Activated gamma-delta T cell (primary cell): Measurements from ENCODE around the gene ATE1.

Source experiments
- DNase-seq: peaks from one replicate; lab custom pipeline; 2025; lab: John Stamatoyannopoulos, UW

Gene ATE1

GRCh38 chr10:121879476-121879875 is 48.4 kb downstream of the ATE1 start:
- no peak for DNase-seq

- DNase-seq, result no peak
Observed at GRCh38 chr10:121873236-121873635, 54.6 kb downstream of the ATE1 start.

GRCh38 chr10:121870413-121870812 is 57.4 kb downstream of the ATE1 start:
- no peak for DNase-seq

- no peak for DNase-seq
Observed at GRCh38 chr10:121865554-121865953, 62.3 kb downstream of the ATE1 start.

- no peak for DNase-seq
Observed at GRCh38 chr10:121864653-121865052, 63.2 kb downstream of the ATE1 start.

- no peak for DNase-seq
Observed at GRCh38 chr10:121864168-121864567, 63.7 kb downstream of the ATE1 start.

GRCh38 chr10:121862649-121863048 is 65.2 kb downstream of the ATE1 start:
- DNase-seq, result no peak

GRCh38 chr10:121862042-121862441 is 65.8 kb downstream of the ATE1 start:
- DNase-seq, result no peak

GRCh38 chr10:121860810-121861209 is 67.0 kb downstream of the ATE1 start:
- no peak for DNase-seq

- DNase-seq, result no peak
Observed at GRCh38 chr10:121854809-121855445, 72.9 kb downstream of the ATE1 start.

- no peak for DNase-seq
Observed at GRCh38 chr10:121853950-121854349, 73.9 kb downstream of the ATE1 start.

GRCh38 chr10:121851786-121852185 is 76.0 kb downstream of the ATE1 start:
- no peak for DNase-seq

GRCh38 chr10:121848082-121848481 is 79.7 kb downstream of the ATE1 start:
- no peak for DNase-seq

GRCh38 chr10:121846555-121846954 is 81.3 kb downstream of the ATE1 start:
- no peak for DNase-seq

- no peak for DNase-seq
Observed at GRCh38 chr10:121845044-121845784, 82.6 kb downstream of the ATE1 start.

GRCh38 chr10:121844537-121844936 is 83.3 kb downstream of the ATE1 start:
- no peak for DNase-seq

- DNase-seq, result no peak
Observed at GRCh38 chr10:121843379-121843778, 84.5 kb downstream of the ATE1 start.

GRCh38 chr10:121841862-121842261 is 86.0 kb downstream of the ATE1 start:
- DNase-seq, result no peak

GRCh38 chr10:121838931-121839330 is 88.9 kb downstream of the ATE1 start:
- DNase-seq, result no peak

- DNase-seq, result no peak
Observed at GRCh38 chr10:121838149-121838548, 89.7 kb downstream of the ATE1 start.

- DNase-seq, result no peak
Observed at GRCh38 chr10:121836171-121836570, 91.7 kb downstream of the ATE1 start.

- DNase-seq, result no peak
Observed at GRCh38 chr10:121835376-121835775, 92.5 kb downstream of the ATE1 start.

- no peak for DNase-seq
Observed at GRCh38 chr10:121834757-121835156, 93.1 kb downstream of the ATE1 start.

- no peak for DNase-seq
Observed at GRCh38 chr10:121833387-121833786, 94.4 kb downstream of the ATE1 start.
